CD4-positive, alpha-beta T cell (primary cell): Measurements from ENCODE around the gene CARS2. TPM values are rescaled to one million over a fixed set of nuclear protein-coding genes. Genes with fewer than 3 reads are reported as not detected.

Experiments
- ATAC-seq: fragments of 200-7000 bp; cut with Tn5 transposase; one replicate; pipeline ENCODE4 v1.10.0; 2022; ENCODE audit warnings: mild to moderate bottlenecking; ENCODE audit not compliant: poor library complexity
- CTCF ChIA-PET: fragments of 350-600 bp; sonication (Branson Sonifier 250); formaldehyde crosslinking; loops from one replicate; lab custom pipeline; 2021; ENCODE audit warnings: antibody characterized with exemption, inconsistent platforms; lab: Charles Lee
- POLR2A ChIA-PET: fragments of 350-600 bp; sonication (Branson Sonifier 250); formaldehyde crosslinking; loops from one replicate; lab custom pipeline; 2021; ENCODE audit warnings: antibody characterized with exemption, inconsistent platforms; lab: Charles Lee
- DNase-seq, 14 experiments: peaks; one replicate each; pipeline ENCODE4 v3.0.0-alpha.2; 2013 to 2020; ENCODE audit warnings: mixed read lengths in 2 of 14
- H3K27ac ChIP-seq, 2 donors: one replicate each; pipeline versions ENCODE4 v1.5.1 to v1.7.0; 2013; ENCODE audit warnings: low read length in 2 of 2, low read depth in 1 of 2, mild to moderate bottlenecking in 1 of 2
- H3K27me3 ChIP-seq, 2 experiments: 1 replicate in 1 of 2; 2 replicates in 1 of 2; pipeline versions ENCODE4 v1.6.1 to v1.7.0; 2013; ENCODE audit warnings: low read length in 2 of 2, control low read depth in 1 of 2, mild to moderate bottlenecking in 1 of 2, moderate library complexity in 1 of 2; ENCODE audit not compliant: insufficient read depth in 2 of 2, control insufficient read depth in 1 of 2
- H3K36me3 ChIP-seq: one replicate; pipeline ENCODE4 v1.6.1; 2013; ENCODE audit warnings: low read length, control low read depth; ENCODE audit not compliant: insufficient read depth
- H3K4me1 ChIP-seq: one replicate; pipeline ENCODE4 v1.6.1; 2013; ENCODE audit warnings: low read length, control low read depth; ENCODE audit not compliant: insufficient read depth
- H3K4me3 ChIP-seq: one replicate; pipeline ENCODE4 v1.5.1; 2013; ENCODE audit warnings: mild to moderate bottlenecking, low read length, moderate library complexity
- H3K9me3 ChIP-seq, 2 experiments: 1 replicate in 1 of 2; 2 replicates in 1 of 2; pipeline versions ENCODE4 v1.6.1 to v1.7.0; 2013; ENCODE audit warnings: low read length in 2 of 2, mild to moderate bottlenecking in 2 of 2, control low read depth in 1 of 2, moderate library complexity in 1 of 2; ENCODE audit not compliant: control insufficient read depth in 1 of 2, insufficient read depth in 1 of 2
- H3K27ac Mint-ChIP-seq: one replicate; pipeline ENCODE4 v1.8.0; 2020; ENCODE audit warnings: mixed read lengths
- H3K27me3 Mint-ChIP-seq: one replicate; pipeline ENCODE4 v1.8.0; 2021; ENCODE audit warnings: mixed read lengths
- H3K36me3 Mint-ChIP-seq: one replicate; pipeline ENCODE4 v1.8.0; 2021; ENCODE audit warnings: low read depth, mixed read lengths
- H3K4me1 Mint-ChIP-seq: one replicate; pipeline ENCODE4 v1.8.0; 2021; ENCODE audit warnings: low read depth, mixed read lengths
- H3K4me3 Mint-ChIP-seq: one replicate; pipeline ENCODE4 v1.8.0; 2020; ENCODE audit warnings: mild to moderate bottlenecking, mixed read lengths
- H3K9me3 Mint-ChIP-seq: one replicate; pipeline ENCODE4 v1.8.0; 2020; ENCODE audit warnings: mixed read lengths
- CTCF ChIP-seq: fragments of 200-600 bp; IDR thresholded peaks from one replicate; pipeline ENCODE4 v1.8.0; 2022; ENCODE audit warnings: antibody characterized with exemption, mild to moderate bottlenecking
- intact Hi-C, 2 experiments: fragments of 100-400 bp; cut with DNase I in 1 of 2; cut with micrococcal nuclease in 1 of 2; formaldehyde crosslinking; loops; one replicate each; pipeline versions ENCODE4 v1.15.1 to v1.9.0; 2023 to 2025; cut with DNase I, micrococcal nuclease
- total RNA-seq, 174 experiments: library from RNA in 2 of 174; stranded (reverse) in 2 of 174; gene quantifications; one replicate each; pipeline ENCODE4 v1.2.3 and lab custom pipeline; 2021 to 2026

The CARS2 gene
- total RNA-seq, 2 experiments from 2014 or later = 50.2 to 56.5 TPM

DNA sequence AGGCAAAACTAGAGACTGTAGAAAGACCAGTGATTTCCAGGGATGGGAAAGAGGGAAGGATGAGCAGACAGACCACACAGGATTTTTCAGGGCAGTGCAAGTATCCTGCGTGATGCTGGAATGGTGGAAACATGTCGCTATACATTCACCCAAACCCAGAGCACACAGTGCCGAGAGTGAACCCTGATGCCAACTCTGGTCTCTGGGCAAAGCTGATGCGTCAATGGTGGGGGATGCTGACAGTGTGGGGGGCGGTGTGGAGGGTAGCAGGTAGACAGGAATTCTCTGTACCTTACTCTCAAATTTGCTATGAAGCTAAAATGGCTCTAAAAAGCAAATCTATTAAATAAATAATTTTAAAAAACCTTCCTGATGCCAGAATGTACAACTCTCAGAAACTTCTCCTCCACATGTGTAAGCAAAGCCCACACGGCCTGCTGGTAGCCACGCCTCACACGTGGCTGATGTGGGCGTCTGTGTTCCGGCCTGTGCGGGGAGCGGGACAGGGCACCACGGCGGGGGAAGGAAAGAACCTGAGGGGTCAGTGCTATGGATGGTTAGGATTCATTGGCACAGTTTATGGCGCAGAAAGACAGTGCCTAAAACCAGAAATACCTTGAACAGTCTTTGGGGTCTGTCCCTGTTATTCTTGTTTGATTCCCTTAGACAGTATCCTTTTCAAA, 23.9 kb downstream of the CARS2 start:
- H3K4me1 Mint-ChIP-seq = no peaks in the 10 kb centered on the region
- no peaks in the 10 kb centered on the region for H3K9me3 ChIP-seq
- no peak for DNase-seq
- peaks cover 69% of the 10 kb centered on the region for H3K36me3 Mint-ChIP-seq
- no peak for ATAC-seq
- H3K27ac Mint-ChIP-seq = no peak overlapping the region
- H3K9me3 Mint-ChIP-seq = no peaks in the 10 kb centered on the region
- intact Hi-C loops = loop anchor here in 1 of 2 experiments (2.0 kb wide), 1 partner anchor 33 kb away; no protein-coding TSS in a partner anchor
- TF ChIP-seq CTCF = no peak
- CTCF ChIA-PET = no interaction called here
- no peak overlapping the region for H3K4me3 Mint-ChIP-seq
- H3K36me3 ChIP-seq = peaks cover 73% of the 10 kb centered on the region
- no peaks in the 10 kb centered on the region for H3K27me3 Mint-ChIP-seq
- H3K27ac ChIP-seq = no peak overlapping the region
- no peaks in the 10 kb centered on the region for H3K27me3 ChIP-seq
- no peaks in the 10 kb centered on the region for H3K4me1 ChIP-seq
- POLR2A ChIA-PET = interaction anchor here (1.2 kb wide), 1 partner anchor 30 kb away, joined by 4 read pairs; no protein-coding TSS in a partner anchor
- no peak overlapping the region for H3K4me3 ChIP-seq

DNA sequence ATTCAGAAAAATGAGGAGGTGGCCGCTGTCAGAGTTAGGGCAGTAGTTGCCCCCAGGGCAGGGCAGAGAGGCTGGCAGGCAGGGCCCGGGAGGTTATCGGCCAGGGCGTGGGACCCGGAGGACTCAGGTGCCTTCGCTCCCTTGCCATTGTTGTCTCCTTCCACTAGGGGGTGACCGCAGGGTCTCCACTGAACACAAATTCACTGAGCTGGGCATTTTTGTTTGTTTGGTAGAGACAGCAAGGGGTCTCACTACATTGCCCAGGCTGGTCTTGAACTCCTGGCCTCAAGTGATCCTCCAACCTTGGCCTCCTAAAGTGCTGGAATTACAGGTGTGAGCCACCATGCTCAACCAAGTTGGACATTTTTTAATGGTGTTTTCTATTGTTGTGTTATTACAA, 25.1 kb downstream of the CARS2 start:
- Histone ChIP-seq H3K9me3 (no peaks in the 10 kb centered on the region), H3K27me3 (no peaks in the 10 kb centered on the region), H3K4me1 (peaks cover 5% of the 10 kb centered on the region), H3K27ac (no peak overlapping the region), H3K4me3 (no peak overlapping the region), H3K36me3 (peaks cover 75% of the 10 kb centered on the region)
- ChIA-PET POLR2A (interaction anchor here (1.2 kb wide), 1 partner anchor 31 kb away, joined by 4 read pairs; no protein-coding TSS in a partner anchor), CTCF (interaction anchor here (0.7 kb wide), 1 partner anchor 31 kb away, joined by 4 read pairs; no protein-coding TSS in a partner anchor)
- Mint-ChIP-seq H3K9me3 (no peaks in the 10 kb centered on the region), H3K27ac (no peak overlapping the region), H3K27me3 (no peaks in the 10 kb centered on the region), H3K4me1 (no peaks in the 10 kb centered on the region), H3K36me3 (peaks cover 71% of the 10 kb centered on the region), H3K4me3 (no peak overlapping the region)
- peak in 6 of 14 experiments; percentile 4 to 47 (median 25) for DNase-seq
- peak; percentile 43 for TF ChIP-seq CTCF
- intact Hi-C loops = no loop called here
- ATAC-seq = no peak

DNA sequence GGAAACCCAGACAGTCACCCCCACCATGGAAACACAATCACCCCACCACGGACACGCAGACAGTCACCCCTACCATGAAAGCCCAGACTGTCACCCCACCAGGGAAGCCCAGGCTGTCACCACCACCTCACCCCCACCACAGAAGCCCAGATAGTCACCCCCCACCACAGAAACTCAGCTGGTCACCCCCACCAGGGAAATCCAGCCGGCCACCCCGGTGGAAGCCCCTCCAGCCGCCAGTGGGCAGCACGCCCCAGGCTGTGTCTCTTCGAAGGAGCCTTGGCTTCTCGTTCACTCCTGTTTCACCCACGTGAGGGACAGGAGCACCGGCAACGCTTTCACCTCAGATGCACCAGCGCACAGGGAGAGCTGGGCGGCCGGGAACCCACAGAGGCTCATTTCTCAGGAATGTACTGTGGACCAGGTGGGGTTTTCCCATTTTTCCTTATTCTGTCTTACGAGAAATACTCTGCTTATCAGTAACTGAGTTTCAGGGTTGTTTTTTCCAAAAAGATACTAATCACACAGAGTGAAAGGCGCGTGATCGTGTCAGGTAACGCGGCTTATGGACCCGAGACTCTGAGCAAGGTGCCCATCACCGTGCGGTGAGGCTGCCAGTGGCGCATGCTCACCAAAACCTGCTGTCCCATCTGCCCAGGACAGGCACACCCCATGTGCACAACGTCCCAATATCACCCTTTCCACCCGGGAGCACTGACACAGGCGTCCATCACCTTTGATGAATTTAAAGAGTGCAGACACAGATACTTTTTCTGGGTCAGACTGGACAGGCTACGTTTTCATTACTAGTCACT, 28.0 kb downstream of the CARS2 start:
- peaks cover 74% of the 10 kb centered on the region for H3K36me3 Mint-ChIP-seq
- POLR2A ChIA-PET = no interaction called here
- H3K4me1 Mint-ChIP-seq = peaks cover under 1% of the 10 kb centered on the region
- CTCF ChIA-PET = no interaction called here
- Histone ChIP-seq H3K9me3 (no peaks in the 10 kb centered on the region), H3K4me1 (peaks cover 5% of the 10 kb centered on the region), H3K27me3 (no peaks in the 10 kb centered on the region), H3K4me3 (no peak overlapping the region), H3K27ac (no peak overlapping the region), H3K36me3 (peaks cover 56% of the 10 kb centered on the region)
- peak; percentile 29 for ATAC-seq
- H3K27ac Mint-ChIP-seq = no peak overlapping the region
- H3K9me3 Mint-ChIP-seq = no peaks in the 10 kb centered on the region
- intact Hi-C loops = no loop called here
- peak in 2 of 14 experiments; percentile 6 to 32 for DNase-seq
- no peak for TF ChIP-seq CTCF
- H3K27me3 Mint-ChIP-seq = no peaks in the 10 kb centered on the region
- H3K4me3 Mint-ChIP-seq = no peak overlapping the region
